ENCODE results near the gene MPDU1. TPM values are rescaled to one million over a fixed set of nuclear protein-coding genes. Genes with fewer than 3 reads are reported as not detected.

MPDU1 gene
- total RNA-seq, 1 donor from 2014 or later: 60.2 TPM

DNA sequence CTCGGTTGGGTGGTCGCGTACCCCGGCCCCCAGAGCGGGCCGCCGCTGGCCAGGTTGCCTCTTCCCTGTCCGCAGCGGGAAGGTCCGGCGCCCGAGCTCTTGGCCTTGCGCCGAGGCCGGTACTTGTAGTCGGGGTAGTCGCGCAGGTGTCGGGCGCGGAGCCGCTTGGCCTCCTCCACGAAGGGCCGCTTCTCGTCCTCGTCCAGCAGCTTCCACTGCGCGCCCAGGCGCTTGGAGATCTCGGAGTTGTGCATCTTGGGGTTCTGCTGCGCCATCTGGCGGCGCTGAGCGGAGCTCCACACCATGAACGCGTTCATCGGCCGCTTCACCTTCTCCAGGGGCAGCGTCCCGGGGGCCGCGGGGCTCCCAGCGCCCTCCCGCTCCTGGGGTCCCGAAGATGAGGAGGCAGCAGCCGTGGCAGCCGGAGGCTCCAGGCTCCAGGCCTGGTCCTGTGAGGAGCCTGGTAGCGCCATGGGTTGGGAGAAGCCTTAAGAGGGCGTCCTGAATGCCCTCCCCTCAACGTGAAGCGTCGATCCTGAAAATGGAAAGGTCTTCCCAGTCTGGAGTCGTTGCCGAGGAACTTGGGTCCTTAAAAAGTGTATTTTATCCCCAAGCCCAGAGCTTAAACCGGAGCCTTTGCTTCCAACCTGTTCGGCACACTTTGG is 5.7 kb downstream of the MPDU1 start:
- Mint-ChIP-seq H3K4me1 (ENCODE audit: low read depth, unreplicated experiment) (peaks cover 12% of the 10 kb centered on the region), H3K4me3 (ENCODE audit: unreplicated experiment) (no peak overlapping the region), H3K27ac (ENCODE audit: unreplicated experiment) (peak overlapping the region; percentile 12), H3K9me3 (ENCODE audit: unreplicated experiment) (peaks cover 4% of the 10 kb centered on the region), H3K27me3 (ENCODE audit: unreplicated experiment) (peaks cover 10% of the 10 kb centered on the region), H3K36me3 (ENCODE audit: unreplicated experiment) (no peaks in the 10 kb centered on the region)
- TF ChIP-seq, protein P1, sequence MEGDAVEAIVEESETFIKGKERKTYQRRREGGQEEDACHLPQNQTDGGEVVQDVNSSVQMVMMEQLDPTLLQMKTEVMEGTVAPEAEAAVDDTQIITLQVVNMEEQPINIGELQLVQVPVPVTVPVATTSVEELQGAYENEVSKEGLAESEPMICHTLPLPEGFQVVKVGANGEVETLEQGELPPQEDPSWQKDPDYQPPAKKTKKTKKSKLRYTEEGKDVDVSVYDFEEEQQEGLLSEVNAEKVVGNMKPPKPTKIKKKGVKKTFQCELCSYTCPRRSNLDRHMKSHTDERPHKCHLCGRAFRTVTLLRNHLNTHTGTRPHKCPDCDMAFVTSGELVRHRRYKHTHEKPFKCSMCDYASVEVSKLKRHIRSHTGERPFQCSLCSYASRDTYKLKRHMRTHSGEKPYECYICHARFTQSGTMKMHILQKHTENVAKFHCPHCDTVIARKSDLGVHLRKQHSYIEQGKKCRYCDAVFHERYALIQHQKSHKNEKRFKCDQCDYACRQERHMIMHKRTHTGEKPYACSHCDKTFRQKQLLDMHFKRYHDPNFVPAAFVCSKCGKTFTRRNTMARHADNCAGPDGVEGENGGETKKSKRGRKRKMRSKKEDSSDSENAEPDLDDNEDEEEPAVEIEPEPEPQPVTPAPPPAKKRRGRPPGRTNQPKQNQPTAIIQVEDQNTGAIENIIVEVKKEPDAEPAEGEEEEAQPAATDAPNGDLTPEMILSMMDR (IDR thresholded peaks at IDR 0.05; ENCODE audit: partially characterized antibody, unreplicated experiment): peak; percentile 83
- DNase-seq: peak; percentile 87

DNA sequence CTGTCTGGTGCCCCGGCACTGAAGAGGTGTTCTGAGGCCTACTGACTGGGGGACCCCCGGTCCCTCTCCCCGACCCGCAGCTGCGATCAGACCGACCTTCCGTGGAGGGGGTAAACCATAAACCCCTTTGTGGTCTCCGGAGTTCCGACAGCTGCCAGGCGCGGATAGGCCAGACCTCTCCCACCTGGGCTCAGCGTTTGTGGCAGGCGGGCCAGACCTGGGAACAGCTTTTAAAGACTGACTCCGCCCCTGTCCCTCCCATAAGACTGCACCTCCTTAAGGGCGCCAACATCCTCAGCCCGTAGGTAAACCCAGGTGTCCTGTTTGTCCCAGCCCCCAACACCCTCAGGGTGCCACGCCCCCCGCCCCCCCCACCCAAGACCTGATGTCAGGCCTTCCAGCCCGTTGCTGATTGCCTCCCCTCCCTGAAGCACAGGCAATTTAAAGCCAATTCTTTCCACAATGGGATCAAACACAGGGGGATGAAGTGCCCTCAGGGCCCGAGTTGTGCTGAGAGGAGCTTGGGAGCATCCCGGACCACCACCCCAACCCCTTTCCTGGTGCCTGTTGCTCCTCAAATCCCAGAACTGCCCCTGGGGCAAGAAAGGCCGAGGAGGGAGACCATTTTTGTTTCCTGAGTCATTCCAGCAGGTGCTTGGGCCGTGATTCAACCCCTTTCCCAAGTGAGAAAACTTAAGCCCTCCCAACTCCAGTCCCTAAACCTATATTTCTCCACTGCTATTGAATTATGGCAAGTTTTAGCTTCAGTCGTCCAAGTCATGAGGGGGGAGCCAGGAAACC is 6.4 kb downstream of the MPDU1 start, which contains the start of gene SOX15:
Gene SOX15, minus strand, starts transcription at position 204 of the 801 bp plus-strand sequence. CDS start 418 bp downstream, outside the sequence.
- H3K27me3 Mint-ChIP-seq (ENCODE audit: unreplicated experiment): peaks cover 5% of the 10 kb centered on the region
- peaks cover 1% of the 10 kb centered on the region for H3K9me3 Mint-ChIP-seq (ENCODE audit: unreplicated experiment)
- peak within 1 kb of the TSS; percentile 59 for H3K27ac Mint-ChIP-seq (ENCODE audit: unreplicated experiment)
- H3K36me3 Mint-ChIP-seq (ENCODE audit: unreplicated experiment): no peaks in the 10 kb centered on the region
- H3K4me3 Mint-ChIP-seq (ENCODE audit: unreplicated experiment): peak within 1 kb of the TSS; percentile 34
- H3K4me1 Mint-ChIP-seq (ENCODE audit: low read depth, unreplicated experiment): peaks cover 15% of the 10 kb centered on the region
- TF ChIP-seq, protein P1 (IDR thresholded peaks at IDR 0.05; ENCODE audit: partially characterized antibody, unreplicated experiment): no peak
- DNase-seq: no peak

DNA sequence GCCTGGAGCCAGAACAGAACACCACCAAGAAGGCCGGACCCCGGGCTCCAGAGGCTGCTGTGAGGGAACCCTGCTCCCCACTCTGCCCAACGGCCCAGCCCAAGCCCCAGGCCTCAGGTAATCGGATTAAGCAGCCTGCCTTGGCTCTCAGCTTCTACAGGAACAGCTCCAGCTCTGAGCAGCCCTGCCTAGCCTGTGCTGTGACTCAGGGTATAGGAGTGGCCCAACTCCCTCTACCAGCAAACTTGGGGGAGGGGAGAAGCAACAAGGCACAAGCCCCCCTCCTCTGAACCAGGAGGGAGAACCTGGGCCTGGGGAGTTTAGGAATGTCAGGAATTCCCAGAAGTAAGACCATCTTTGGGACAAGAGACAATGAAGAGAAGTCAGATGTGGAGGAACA is 7.1 kb downstream of the MPDU1 start:
- Mint-ChIP-seq H3K36me3 (ENCODE audit: unreplicated experiment) (no peaks in the 10 kb centered on the region), H3K4me1 (ENCODE audit: low read depth, unreplicated experiment) (peaks cover 15% of the 10 kb centered on the region)
- no peak for DNase-seq

DNA sequence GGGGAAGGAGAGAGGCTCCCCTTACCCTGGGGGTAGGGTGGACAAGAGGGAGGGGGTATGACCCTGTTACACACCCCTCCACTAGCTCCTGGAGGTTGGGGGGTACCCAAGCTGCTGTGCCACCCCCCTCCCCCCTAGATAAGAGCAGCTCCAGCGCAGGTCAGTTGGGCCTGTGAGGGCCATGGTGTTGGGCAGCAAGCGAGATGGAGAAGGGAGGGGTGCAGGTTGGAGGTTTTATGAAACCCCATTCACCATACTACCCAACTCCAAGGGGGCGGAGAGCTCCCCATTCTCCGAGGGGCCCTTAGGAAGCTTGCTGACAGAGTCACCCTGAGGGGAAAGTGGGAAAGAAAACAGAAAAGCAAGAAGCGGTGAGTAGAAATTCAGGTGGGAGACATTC is 7.9 kb downstream of the MPDU1 start:
- peaks cover 1% of the 10 kb centered on the region for H3K9me3 Mint-ChIP-seq (ENCODE audit: unreplicated experiment)
- no peak overlapping the region for H3K27ac Mint-ChIP-seq (ENCODE audit: unreplicated experiment)
- DNase-seq: no peak
- peaks cover 15% of the 10 kb centered on the region for H3K4me1 Mint-ChIP-seq (ENCODE audit: low read depth, unreplicated experiment)
- no peak overlapping the region for H3K4me3 Mint-ChIP-seq (ENCODE audit: unreplicated experiment)
- TF ChIP-seq, protein P1 (IDR thresholded peaks at IDR 0.05; ENCODE audit: partially characterized antibody, unreplicated experiment): no peak
- no peaks in the 10 kb centered on the region for H3K36me3 Mint-ChIP-seq (ENCODE audit: unreplicated experiment)
- peaks cover 7% of the 10 kb centered on the region for H3K27me3 Mint-ChIP-seq (ENCODE audit: unreplicated experiment)

More for the DNA sequence above, 7.1 kb downstream of the MPDU1 start:
- peaks cover 1% of the 10 kb centered on the region for H3K9me3 Mint-ChIP-seq (ENCODE audit: unreplicated experiment)
- TF ChIP-seq, protein P1 (IDR thresholded peaks at IDR 0.05; ENCODE audit: partially characterized antibody, unreplicated experiment): no peak
- H3K27me3 Mint-ChIP-seq (ENCODE audit: unreplicated experiment): peaks cover 7% of the 10 kb centered on the region
- peak overlapping the region; percentile 59 for H3K27ac Mint-ChIP-seq (ENCODE audit: unreplicated experiment)
- H3K4me3 Mint-ChIP-seq (ENCODE audit: unreplicated experiment): no peak overlapping the region

Data from glutamatergic neuron (in vitro differentiated cells).